Stimulated activated CD8-positive, alpha-beta memory T cell treated with anti-CD3 and anti-CD28 coated beads, Interleukin-12 subunit alpha, Interleukin-12 subunit beta, amount 100 ng/mL, for 1 hour (primary cell): ENCODE data around the gene TK2.
"Not testable (repeated sequence)": the region's sequence is repeated elsewhere in the genome, so short reads cannot be mapped to it uniquely, and the experiment has no call there.

Experiments used
- DNase-seq: peaks from one replicate; pipeline ENCODE4 v3.0.0-alpha.2; 2020; ENCODE audit warnings: low read depth

Gene TK2

GRCh38 chr16:66503030-66503429, 46.9 kb downstream of the TK2 start:
- no peak for DNase-seq

DNA sequence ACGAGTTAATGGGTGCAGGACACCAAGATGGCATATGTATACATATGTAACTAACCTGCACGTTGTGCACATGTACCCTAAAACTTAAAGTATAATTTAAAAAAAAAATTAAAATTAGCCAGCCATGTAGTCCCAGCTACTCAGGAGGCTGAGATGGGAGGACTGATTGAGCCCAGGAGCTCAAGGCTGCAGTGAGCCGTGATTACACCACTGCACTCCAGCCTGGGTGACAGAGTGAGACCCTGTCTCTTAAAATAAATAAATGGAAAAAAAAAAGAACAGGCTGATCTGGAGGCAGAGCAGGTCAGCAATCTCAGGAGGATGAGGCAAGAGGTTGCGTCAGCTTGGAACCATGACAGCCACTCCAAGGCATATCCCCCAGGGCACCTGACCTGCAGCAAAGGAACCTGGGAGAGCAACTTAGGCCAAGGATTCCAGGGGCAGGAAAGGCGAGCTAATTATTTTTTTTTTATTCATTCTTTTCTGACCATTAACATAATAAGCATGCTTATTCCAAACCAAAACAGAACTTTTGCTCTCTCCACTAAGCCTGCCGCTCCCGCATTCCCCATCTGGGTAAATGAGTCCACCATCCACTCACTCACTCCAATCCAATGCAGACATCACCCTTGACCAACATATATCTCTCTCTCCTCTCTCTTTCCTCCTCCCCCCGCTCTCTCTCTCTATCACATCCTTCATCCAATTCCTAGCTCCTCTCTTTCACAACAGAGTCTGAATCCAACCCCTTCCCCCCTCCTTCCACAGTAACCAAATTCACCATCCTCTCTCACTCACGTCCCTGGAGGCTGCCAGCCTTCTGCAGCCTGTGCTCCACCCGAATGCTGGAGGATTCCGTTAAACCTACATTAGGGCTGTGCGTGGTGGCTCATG, 47.7 kb downstream of the TK2 start:
- DNase-seq: no peak

DNA sequence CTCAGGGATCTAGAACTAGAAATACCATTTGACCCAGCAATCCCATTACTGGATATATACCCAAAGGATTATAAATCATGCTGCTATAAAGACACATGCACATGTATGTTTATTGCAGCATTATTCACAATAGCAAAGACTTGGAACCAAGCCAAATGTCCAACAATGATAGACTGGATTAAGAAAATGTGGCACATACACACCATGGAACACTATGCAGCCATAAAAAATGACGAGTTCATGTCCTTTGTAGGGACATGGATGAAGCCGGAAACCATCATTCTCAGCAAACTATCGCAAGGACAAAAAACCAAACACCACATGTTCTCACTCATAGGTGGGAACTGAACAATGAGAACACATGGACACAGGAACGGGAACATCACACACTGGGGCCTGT, 48.4 kb downstream of the TK2 start:
- not testable (repeated sequence) for DNase-seq

DNA sequence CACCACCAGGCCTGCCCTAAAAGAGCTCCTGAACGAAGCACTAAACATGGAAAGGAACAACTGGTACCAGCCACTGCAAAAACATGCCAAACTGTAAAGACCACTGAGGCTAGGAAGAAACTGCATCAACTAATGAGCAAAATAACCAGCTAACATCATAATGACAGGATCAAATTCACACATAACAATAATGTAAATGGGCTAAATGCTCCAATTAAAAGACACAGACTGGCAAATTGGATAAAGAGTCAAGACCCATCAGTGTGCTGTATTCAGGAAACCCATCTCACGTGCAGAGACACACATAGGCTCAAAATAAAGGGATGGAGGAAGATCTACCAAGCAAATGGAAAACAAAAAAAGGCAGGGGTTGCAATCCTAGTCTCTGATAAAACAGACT, 52.0 kb downstream of the TK2 start:
- DNase-seq: not testable (repeated sequence)

- not testable (repeated sequence) for DNase-seq
Observed at GRCh38 chr16:66496226-66496625, 53.7 kb downstream of the TK2 start.

DNA sequence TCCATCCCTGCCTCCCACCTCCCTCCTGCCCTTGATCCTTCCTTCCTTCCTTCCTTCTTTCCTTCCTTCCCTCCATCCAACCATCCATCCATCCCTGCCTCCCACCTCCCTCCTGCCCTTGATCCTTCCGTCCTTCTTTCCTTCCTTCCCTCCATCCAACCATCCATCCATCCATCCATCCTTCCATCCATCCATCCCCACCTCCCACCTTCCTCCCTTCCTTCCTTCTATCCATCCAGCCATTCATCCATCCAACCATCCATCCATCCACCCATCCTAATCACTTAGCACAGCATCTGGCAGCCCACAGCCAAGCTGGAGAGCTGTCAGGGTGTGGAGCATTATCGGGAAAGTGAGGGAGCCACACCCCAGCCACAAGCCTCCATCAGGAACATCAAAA, 54.5 kb downstream of the TK2 start:
- DNase-seq: no peak

- no peak for DNase-seq
Observed at GRCh38 chr16:66494916-66495315, 55.0 kb downstream of the TK2 start.

- DNase-seq: no peak
Observed at GRCh38 chr16:66493490-66494401, 56.2 kb downstream of the TK2 start.

DNA sequence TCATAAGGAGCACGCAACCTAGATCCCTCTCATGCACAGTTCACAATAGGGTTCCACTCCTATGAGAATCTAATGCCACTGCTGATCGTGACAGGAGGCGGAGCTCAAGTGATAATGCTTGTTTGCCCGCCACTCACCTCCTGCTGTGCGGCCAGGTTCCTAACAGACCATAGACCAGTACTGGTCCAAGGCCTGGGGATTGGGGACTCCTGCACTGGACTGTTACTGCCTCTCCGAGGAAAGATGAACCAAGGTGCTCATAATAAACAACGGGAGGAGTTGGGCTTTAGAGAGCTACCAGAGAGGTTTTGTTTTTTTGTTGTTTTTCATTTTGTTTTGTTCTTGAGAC, 58.2 kb downstream of the TK2 start:
- DNase-seq: no peak

GRCh38 chr16:66490774-66491715, 58.9 kb downstream of the TK2 start:
- DNase-seq: no peak

DNA sequence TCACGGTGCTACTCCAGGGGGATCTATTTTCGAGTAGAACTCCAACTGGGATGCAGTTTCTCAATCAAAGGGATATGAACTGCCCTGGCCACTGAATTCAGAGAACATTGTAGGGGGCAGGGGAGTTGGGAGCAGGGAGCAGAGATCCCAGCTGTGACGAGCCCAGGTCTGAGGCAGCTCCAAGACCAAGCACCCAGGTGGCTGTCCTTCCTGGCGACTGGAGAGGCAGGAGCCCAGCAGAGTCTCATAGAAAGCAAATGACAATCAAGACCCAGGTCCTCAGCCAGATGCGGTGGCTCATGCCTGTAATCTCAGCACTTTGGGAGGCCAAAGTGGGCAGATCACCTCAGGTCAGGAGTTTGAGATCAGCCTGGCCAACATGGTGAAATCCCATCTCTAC, 60.1 kb downstream of the TK2 start:
- DNase-seq: no peak

- no peak for DNase-seq
Observed at GRCh38 chr16:66489385-66489784, 60.5 kb downstream of the TK2 start.

DNA sequence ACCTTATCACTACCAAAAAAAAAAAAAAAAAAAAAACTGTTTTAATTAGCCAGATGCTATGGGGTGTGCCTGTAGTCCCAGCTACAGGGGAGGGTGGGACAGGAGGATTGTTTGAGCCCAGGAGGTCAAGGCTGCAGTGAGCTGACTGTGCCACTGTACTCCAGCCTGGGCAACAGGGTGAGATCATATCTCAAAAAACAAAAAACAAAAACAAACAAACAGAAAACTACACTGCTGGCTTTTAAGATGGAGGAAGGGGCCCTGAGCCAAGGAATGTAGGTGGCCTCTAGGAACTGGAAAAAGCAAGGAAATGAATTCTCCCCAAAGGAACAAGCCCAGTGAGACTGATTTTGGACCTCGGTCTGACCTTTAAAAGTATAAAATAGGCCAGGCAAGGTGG, 61.4 kb downstream of the TK2 start:
- DNase-seq: no peak

- DNase-seq: no peak
Observed at GRCh38 chr16:66487580-66488275, 62.2 kb downstream of the TK2 start.

- DNase-seq: no peak
Observed at GRCh38 chr16:66486773-66487579, 62.9 kb downstream of the TK2 start.

GRCh38 chr16:66486199-66486772, 63.6 kb downstream of the TK2 start:
- DNase-seq: no peak

DNA sequence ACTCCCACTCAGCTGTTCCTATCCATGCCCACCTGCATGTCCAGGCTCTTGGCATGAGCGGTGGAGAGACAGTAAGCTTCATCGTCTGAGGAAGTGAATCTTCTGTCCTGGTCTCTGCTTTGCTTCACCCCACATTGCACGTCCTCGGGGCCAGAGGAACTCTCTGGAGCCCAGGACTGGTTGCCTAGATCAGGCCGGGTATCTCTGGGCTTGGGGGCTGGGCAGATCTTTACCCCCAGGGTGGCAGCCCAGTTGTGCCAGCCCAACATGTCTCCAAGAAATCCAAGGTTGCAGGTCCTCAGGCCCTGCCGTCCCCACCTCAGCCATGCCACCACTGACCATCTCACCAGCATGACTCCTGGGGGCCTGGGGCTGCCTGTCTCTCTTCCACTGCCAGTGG, 64.5 kb downstream of the TK2 start:
- no peak for DNase-seq

- no peak for DNase-seq
Observed at GRCh38 chr16:66484453-66485213, 65.3 kb downstream of the TK2 start.

GRCh38 chr16:66483689-66484452, 66.1 kb downstream of the TK2 start:
- peak; percentile 58 for DNase-seq
